HepG2 (cell line): ENCODE measurements around the gene FAM43A. TPM values are rescaled to one million over a fixed set of nuclear protein-coding genes. Genes with fewer than 3 reads are reported as not detected.

Experiments
- ATAC-seq: fragments of 200-7000 bp; cut with Tn5 transposase; 3 replicates; pipeline ENCODE4 v1.9.1; 2020; ENCODE audit warnings: mild to moderate bottlenecking, moderate library complexity
- BruUV-seq: library from RNA; stranded (reverse); fragments of 400-500 nt; replicated peaks from 2 replicates; lab custom pipeline; 2021; lab: Mats Ljungman, UMichigan
- CTCF ChIA-PET: fragments of 300-600 bp; formaldehyde crosslinking; extraction: SDS; loops from one replicate; lab custom pipeline; 2021; ENCODE audit warnings: low total read pairs, inconsistent platforms, low intra/inter-chr PET ratio; lab: Yijun Ruan, JAX
- POLR2A ChIA-PET: fragments of 350-600 bp; sonication (Branson Sonifier 250); formaldehyde crosslinking; loops from one replicate; lab custom pipeline; 2020; ENCODE audit warnings: antibody characterized with exemption, inconsistent platforms; lab: Yijun Ruan, JAX
- DNase-seq: peaks from one replicate; pipeline ENCODE4 v3.0.0-alpha.2; 2015; ENCODE audit warnings: low spot score
- FAIRE-seq: peaks from 3 replicates; lab custom pipeline; 2011; peaks lifted over from hg19 to GRCh38; lab: Jason Lieb, UNC
- H2AFZ ChIP-seq: one replicate; pipeline ENCODE4 v1.6.1; 2011; ENCODE audit warnings: low read length, inconsistent platforms
- H3K27ac ChIP-seq: fragments of 300-600 bp; 3 replicates; pipeline ENCODE4 v1.8.0; 2011; ENCODE audit warnings: mixed run types, mild to moderate bottlenecking, mixed read lengths, low read length, inconsistent platforms; ENCODE audit not compliant: insufficient read depth; ENCODE audit errors: extremely low read length
- H3K27me3 ChIP-seq, 2 experiments: fragments of 200-600 bp in 1 of 2; 2 replicates in 1 of 2; 3 replicates in 1 of 2; pipeline versions ENCODE4 v1.6.0 to v1.8.0; 2011; ENCODE audit warnings: low read length in 2 of 2, mild to moderate bottlenecking in 2 of 2, moderate library complexity in 2 of 2, inconsistent platforms in 1 of 2; ENCODE audit not compliant: insufficient read depth in 2 of 2, control insufficient read depth in 1 of 2
- H3K36me3 ChIP-seq, 2 experiments: fragments of 200-600 bp in 1 of 2; replicated peaks in 1 of 2; 2 replicates in 1 of 2; 3 replicates in 1 of 2; pipeline versions ENCODE4 v1.5.1 to v1.8.0; 2011; ENCODE audit warnings: low read length in 2 of 2, inconsistent platforms in 1 of 2; ENCODE audit not compliant: insufficient read depth in 2 of 2, control insufficient read depth in 1 of 2
- H3K4me1 ChIP-seq: 2 replicates; pipeline ENCODE4 v1.5.1; 2012; ENCODE audit warnings: low read length, inconsistent platforms; ENCODE audit not compliant: insufficient read depth
- H3K4me2 ChIP-seq: 2 replicates; pipeline ENCODE4 v1.6.0; 2011; ENCODE audit warnings: low read depth, low read length, inconsistent platforms
- H3K4me3 ChIP-seq, 3 experiments: fragments of 200-600 bp in 1 of 3; sonication (generic), shearing (Covaris generic) in 1 of 3; replicated peaks in 1 of 3; 2 replicates each; pipeline ENCODE4 v1.5.1; 2011 to 2016; ENCODE audit warnings: low read length in 3 of 3, inconsistent platforms in 2 of 3, low read depth in 2 of 3, mild to moderate bottlenecking in 2 of 3, control low read depth in 1 of 3, mixed read lengths in 1 of 3; ENCODE audit not compliant: insufficient read depth in 1 of 3
- H3K79me2 ChIP-seq: one replicate; pipeline ENCODE4 v1.6.1; 2011; ENCODE audit warnings: low read length, inconsistent platforms; ENCODE audit not compliant: insufficient read depth
- H3K9ac ChIP-seq: 2 replicates; pipeline ENCODE4 v1.6.0; 2011; ENCODE audit warnings: mild to moderate bottlenecking, low read depth, low read length, inconsistent platforms; ENCODE audit not compliant: insufficient read depth
- H3K9me3 ChIP-seq: 2 replicates; pipeline ENCODE4 v1.5.1; 2012; ENCODE audit warnings: mild to moderate bottlenecking, low read length
- H4K20me1 ChIP-seq: 2 replicates; pipeline ENCODE4 v1.6.0; 2011; ENCODE audit warnings: inconsistent platforms, mild to moderate bottlenecking, low read length, moderate library complexity; ENCODE audit not compliant: insufficient read depth
- ARID3A ChIP-seq: IDR thresholded peaks from 2 replicates; pipeline ENCODE4 v1.6.1; 2012; ENCODE audit warnings: low read depth, low read length, improper control_type of control experiment
- ATF3 ChIP-seq: sonication (generic); formaldehyde crosslinking; IDR thresholded peaks from 2 replicates; pipeline ENCODE4 v1.4.0; 2020; ENCODE audit warnings: missing genetic modification reagents
- CBX2 ChIP-seq, 2 experiments: fragments of 200-600 bp in 1 of 2; sonication (generic); formaldehyde crosslinking in 1 of 2; IDR thresholded peaks; 2 replicates each; pipeline versions ENCODE4 v1.7.0 to v1.8.1; 2018 to 2022; ENCODE audit warnings: low read depth in 2 of 2, low read length in 1 of 2, mild to moderate bottlenecking in 1 of 2, missing genetic modification reagents in 1 of 2
- NR1H2 ChIP-seq: sonication (generic); formaldehyde crosslinking; IDR thresholded peaks from 2 replicates; pipeline ENCODE4 v1.8.1; 2022; ENCODE audit warnings: low read depth, missing genetic modification reagents, borderline replicate concordance
- ZNF367 ChIP-seq: sonication (generic); formaldehyde crosslinking; IDR thresholded peaks from 2 replicates; pipeline ENCODE4 v1.4.0; 2020; ENCODE audit warnings: missing genetic modification reagents, borderline replicate concordance
- WGBS: methylation state at CpG from one replicate; pipeline ENCODE4 v1.1.6; 2017; ENCODE audit warnings: low lambda C conversion rate; 5-methylcytosine and 5-hydroxymethylcytosine counted together
- in situ Hi-C: cut with HindIII; loops from 2 replicates; pipeline ENCODE4 v1.10.0; 2017; ENCODE audit warnings: low pct_unique_long_range_greater_than_20kb; ENCODE audit not compliant: extremely low pct_ligation_motif_present
- intact Hi-C: fragments of 100-400 bp; cut with micrococcal nuclease; formaldehyde crosslinking; loops from one replicate; pipeline ENCODE4 v1.10.0; 2022; ENCODE audit not compliant: unreplicated experiment
- polyA plus RNA-seq, 8 experiments: library from polyadenylated mRNA; depleted of rRNA in 3 of 8; stranded (reverse) in 7 of 8; unstranded in 1 of 8; fragments of >200 nt; fragmentation: Illumina TruSeq in 4 of 8; extraction: Trizol in 4 of 8; gene quantifications; 2 replicates each; pipeline versions ENCODE4 v1.2.1 to v1.2.3, GENCODE V29; 2011 to 2016; ENCODE audit warnings: low read depth in 4 of 8, missing spikeins in 1 of 8, mixed read lengths in 1 of 8; ENCODE audit not compliant: insufficient read depth in 1 of 8
- total RNA-seq, 5 experiments: library from RNA; depleted of rRNA; stranded (reverse); fragments of >200 nt; fragmentation: Illumina TruSeq; extraction: Trizol; gene quantifications; 2 replicates each; pipeline ENCODE4 v1.2.3, GENCODE V29; 2016; ENCODE audit warnings: low read depth in 1 of 5

The FAM43A gene
- total and polyA plus RNA-seq, 2 of the 13 experiments (the other 11 are each of a cell fraction or from before 2014, with no cell fraction given): 0.91 to 1.8 TPM

GRCh38 chr3:194691481-194692283 is 6.0 kb downstream of the FAM43A start:
- 68% methylated on average over 15 of the region's 15 CpGs for WGBS
- POLR2A ChIA-PET: interaction anchor here (1.4 kb wide), 1 partner anchor 852 kb away, joined by 3 read pairs; the partner anchor contains the start of gene PPP1R2
- no peak overlapping the region for H3K4me2 ChIP-seq
- BruUV-seq: no TSS peak
- H2AFZ ChIP-seq: no peak overlapping the region
- no peak overlapping the region for H3K27ac ChIP-seq
- H3K4me3 ChIP-seq: no peak overlapping the region
- peaks cover 4 to 10% of the 10 kb centered on the region in 2 experiments; a peak in 3 of 5 replicates for H3K27me3 ChIP-seq
- no peaks in the 10 kb centered on the region for H4K20me1 ChIP-seq
- no peaks in the 10 kb centered on the region for H3K36me3 ChIP-seq
- H3K79me2 ChIP-seq: no peaks in the 10 kb centered on the region
- H3K4me1 ChIP-seq: peaks cover 44% of the 10 kb centered on the region
- no peak for TF ChIP-seq ZNF367 (CRISPR knock-in tag)
- TF ChIP-seq ARID3A: no peak
- no peak for TF ChIP-seq ATF3
- no peak for TF ChIP-seq CBX2 (IDR thresholded peaks at IDR 0.05; ENCODE audit: low read depth, low read length)
- TF ChIP-seq CBX2 (CRISPR knock-in tag; IDR thresholded peaks at IDR 0.05; ENCODE audit: low read depth): no peak
- no peak for TF ChIP-seq NR1H2 (CRISPR knock-in tag)
- TF ChIP-seq, all 625 proteins: peak for 0
- in situ Hi-C loops: no loop called here
- intact Hi-C loops: no loop called here
- no peak for ATAC-seq
- no peak overlapping the region for H3K9ac ChIP-seq
- CTCF ChIA-PET: no interaction called here
- no peaks in the 10 kb centered on the region for H3K9me3 ChIP-seq
- DNase-seq: no peak
- no peak for FAIRE-seq
